Gastrocnemius medialis (tissue), 4 donors: Measurements from ENCODE around the gene MAMDC4. TPM values are rescaled to one million over a fixed set of nuclear protein-coding genes. Genes with fewer than 3 reads are reported as not detected.

Source experiments
- ATAC-seq, 2 donors: fragments of 150-250 bp; one replicate each; pipeline ENCODE4 v1.9.1; 2016
- DNase-seq, 2 donors: peaks; one replicate each; pipeline ENCODE4 v3.0.0-alpha.2; 2019
- H3K27ac ChIP-seq, 4 donors: fragments of 200-600 bp; sonication (generic); 1 replicate in 1 of 4; 2 replicates in 3 of 4; pipeline ENCODE4 v1.5.1; 2016 to 2018; ENCODE audit warnings: mild to moderate bottlenecking in 2 of 4, moderate library complexity in 1 of 4
- H3K27me3 ChIP-seq, 3 donors: fragments of 200-600 bp; sonication (generic) in 2 of 3; 1 replicate in 1 of 3; 2 replicates in 2 of 3; pipeline versions ENCODE4 v1.5.1 to v1.6.0; 2016 to 2019; ENCODE audit warnings: mild to moderate bottlenecking in 1 of 3, moderate library complexity in 1 of 3
- H3K36me3 ChIP-seq, 2 donors: fragments of 200-600 bp; sonication (generic) in 1 of 2; one replicate each; pipeline ENCODE4 v1.5.1; 2017 to 2018
- H3K4me1 ChIP-seq, 2 donors: fragments of 200-600 bp; sonication (generic) in 1 of 2; one replicate each; pipeline ENCODE4 v1.5.1; 2016 to 2017; ENCODE audit warnings: mild to moderate bottlenecking in 2 of 2
- H3K4me3 ChIP-seq, 4 donors: fragments of 200-600 bp; sonication (generic) in 3 of 4; 1 replicate in 1 of 4; 2 replicates in 3 of 4; pipeline ENCODE4 v1.5.1; 2016 to 2019; ENCODE audit warnings: mild to moderate bottlenecking in 2 of 4
- H3K9me3 ChIP-seq, 3 donors: fragments of 200-600 bp; sonication (generic) in 2 of 3; 1 replicate in 1 of 3; 2 replicates in 2 of 3; pipeline ENCODE4 v1.5.1; 2016 to 2019
- POLR2A ChIP-seq, 2 donors: fragments of 450-650 bp; IDR thresholded peaks; one replicate each; pipeline ENCODE4 v1.6.1; 2017; ENCODE audit warnings: antibody characterized with exemption in 2 of 2, mild to moderate bottlenecking in 2 of 2, moderate library complexity in 2 of 2
- in situ Hi-C, 4 donors: fragments of 200-750 bp; cut with MboI; loops; one replicate each; pipeline versions ENCODE4 v1.15.0 to v1.8.0; 2017; ENCODE audit warnings: low sequenced_read_pairs in 4 of 4
- intact Hi-C: fragments of 100-400 bp; cut with DNase I; formaldehyde crosslinking; loops from one replicate; pipeline ENCODE4 v1.15.1; 2023; ENCODE audit warnings: low total_unique reads
- total RNA-seq, 4 donors: library from RNA; depleted of rRNA; stranded (reverse); fragments of >200 nt; gene quantifications; one replicate each; pipeline versions ENCODE4 v1.1.0 to v1.2.3, GENCODE V29; 2016
- TF ChIP-seq, protein P1 (sequence below), 5 experiments: fragments of 450-650 bp in 3 of 5; fragments of 200-600 bp in 2 of 5; sonication (generic) in 2 of 5; IDR thresholded peaks in 4 of 5; conservative IDR thresholded peaks in 1 of 5; 1 replicate in 4 of 5; 2 replicates in 1 of 5; pipeline ENCODE4 v1.5.1; 2016 to 2019; ENCODE audit warnings: antibody characterized with exemption in 5 of 5, mild to moderate bottlenecking in 3 of 5, moderate library complexity in 3 of 5

MAMDC4 gene
- total RNA-seq, 4 donors from 2014 or later: 0.95 to 2.3 (median 1.7) TPM

DNA sequence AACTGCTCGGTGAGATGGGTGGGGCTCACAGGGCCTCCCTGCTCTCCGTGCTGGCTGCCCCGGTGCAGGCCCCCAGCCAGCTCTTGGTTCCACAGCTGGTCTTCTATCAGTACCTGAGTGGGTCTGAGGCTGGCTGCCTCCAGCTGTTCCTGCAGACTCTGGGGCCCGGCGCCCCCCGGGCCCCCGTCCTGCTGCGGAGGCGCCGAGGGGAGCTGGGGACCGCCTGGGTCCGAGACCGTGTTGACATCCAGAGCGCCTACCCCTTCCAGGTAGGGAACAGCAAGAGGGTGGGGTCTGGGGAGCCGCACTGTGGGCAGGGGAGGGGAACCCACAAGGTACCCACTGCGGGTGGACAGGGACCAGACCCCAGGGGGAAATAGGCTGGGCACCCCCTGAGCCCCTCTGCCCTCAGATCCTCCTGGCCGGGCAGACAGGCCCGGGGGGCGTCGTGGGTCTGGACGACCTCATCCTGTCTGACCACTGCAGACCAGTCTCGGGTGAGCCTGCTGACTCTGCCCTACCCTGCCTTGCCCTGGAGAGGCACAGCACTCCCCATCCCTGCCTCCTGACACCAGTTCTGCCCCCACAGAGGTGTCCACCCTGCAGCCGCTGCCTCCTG lies 2.8 kb downstream of the MAMDC4 start:
- in situ Hi-C loops (no loop called here), intact Hi-C loops (loop anchor here (1.0 to 2.0 kb wide), 2 partner anchors 18 to 20 kb away; no protein-coding TSS in a partner anchor)
- H3K36me3 ChIP-seq: peaks cover 0 to 12% of the 10 kb centered on the region in 2 donors
- DNase-seq: peak in 1 of 2 donors; percentile 12
- no peak overlapping the region for H3K27ac ChIP-seq
- no peaks in the 10 kb centered on the region for H3K27me3 ChIP-seq
- H3K4me3 ChIP-seq: no peak overlapping the region
- peaks cover 22 to 34% of the 10 kb centered on the region in 2 donors for H3K4me1 ChIP-seq
- no peaks in the 10 kb centered on the region for H3K9me3 ChIP-seq
- ATAC-seq: no peak
- no peak for TF ChIP-seq POLR2A (IDR thresholded peaks at IDR 0.05)
- TF ChIP-seq, protein P1, sequence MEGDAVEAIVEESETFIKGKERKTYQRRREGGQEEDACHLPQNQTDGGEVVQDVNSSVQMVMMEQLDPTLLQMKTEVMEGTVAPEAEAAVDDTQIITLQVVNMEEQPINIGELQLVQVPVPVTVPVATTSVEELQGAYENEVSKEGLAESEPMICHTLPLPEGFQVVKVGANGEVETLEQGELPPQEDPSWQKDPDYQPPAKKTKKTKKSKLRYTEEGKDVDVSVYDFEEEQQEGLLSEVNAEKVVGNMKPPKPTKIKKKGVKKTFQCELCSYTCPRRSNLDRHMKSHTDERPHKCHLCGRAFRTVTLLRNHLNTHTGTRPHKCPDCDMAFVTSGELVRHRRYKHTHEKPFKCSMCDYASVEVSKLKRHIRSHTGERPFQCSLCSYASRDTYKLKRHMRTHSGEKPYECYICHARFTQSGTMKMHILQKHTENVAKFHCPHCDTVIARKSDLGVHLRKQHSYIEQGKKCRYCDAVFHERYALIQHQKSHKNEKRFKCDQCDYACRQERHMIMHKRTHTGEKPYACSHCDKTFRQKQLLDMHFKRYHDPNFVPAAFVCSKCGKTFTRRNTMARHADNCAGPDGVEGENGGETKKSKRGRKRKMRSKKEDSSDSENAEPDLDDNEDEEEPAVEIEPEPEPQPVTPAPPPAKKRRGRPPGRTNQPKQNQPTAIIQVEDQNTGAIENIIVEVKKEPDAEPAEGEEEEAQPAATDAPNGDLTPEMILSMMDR (IDR thresholded peaks at IDR 0.05 in 4 of 5, conservative IDR thresholded peaks at IDR 0.05 in 1 of 5): no peak

DNA sequence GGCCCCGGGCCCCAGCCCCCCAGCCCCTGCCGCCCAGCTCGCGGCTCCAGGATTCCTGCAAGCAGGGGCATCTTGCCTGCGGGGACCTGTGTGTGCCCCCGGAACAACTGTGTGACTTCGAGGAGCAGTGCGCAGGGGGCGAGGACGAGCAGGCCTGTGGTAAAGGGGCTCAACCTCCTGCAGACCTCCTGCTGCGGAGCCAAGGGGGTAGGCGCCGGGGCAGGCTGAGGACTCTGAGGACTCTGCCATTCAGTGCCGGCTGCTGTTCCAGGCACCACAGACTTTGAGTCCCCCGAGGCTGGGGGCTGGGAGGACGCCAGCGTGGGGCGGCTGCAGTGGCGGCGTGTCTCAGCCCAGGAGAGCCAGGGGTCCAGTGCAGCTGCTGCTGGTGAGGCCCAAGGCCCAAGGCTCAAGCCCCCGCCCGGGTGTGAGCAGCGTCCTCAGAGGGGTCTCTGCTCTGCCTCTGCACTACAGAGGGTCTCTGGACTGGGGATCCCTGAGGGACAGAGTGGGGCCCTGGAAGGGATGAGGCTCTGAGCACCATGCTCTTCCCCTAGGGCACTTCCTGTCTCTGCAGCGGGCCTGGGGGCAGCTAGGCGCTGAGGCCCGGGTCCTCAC lies 3.4 kb downstream of the MAMDC4 start:
- no peak for DNase-seq
- Histone ChIP-seq H3K4me1 (peaks cover 16 to 28% of the 10 kb centered on the region in 2 donors), H3K4me3 (no peak overlapping the region), H3K27me3 (no peaks in the 10 kb centered on the region), H3K9me3 (no peaks in the 10 kb centered on the region), H3K27ac (no peak overlapping the region), H3K36me3 (peaks cover 0 to 11% of the 10 kb centered on the region in 2 donors)
- in situ Hi-C loops (no loop called here), intact Hi-C loops (loop anchor here (2.0 kb wide), 1 partner anchor 17 kb away; no protein-coding TSS in a partner anchor)
- TF ChIP-seq POLR2A (IDR thresholded peaks at IDR 0.05): no peak
- TF ChIP-seq, protein P1 (IDR thresholded peaks at IDR 0.05 in 4 of 5, conservative IDR thresholded peaks at IDR 0.05 in 1 of 5): no peak
- no peak for ATAC-seq

DNA sequence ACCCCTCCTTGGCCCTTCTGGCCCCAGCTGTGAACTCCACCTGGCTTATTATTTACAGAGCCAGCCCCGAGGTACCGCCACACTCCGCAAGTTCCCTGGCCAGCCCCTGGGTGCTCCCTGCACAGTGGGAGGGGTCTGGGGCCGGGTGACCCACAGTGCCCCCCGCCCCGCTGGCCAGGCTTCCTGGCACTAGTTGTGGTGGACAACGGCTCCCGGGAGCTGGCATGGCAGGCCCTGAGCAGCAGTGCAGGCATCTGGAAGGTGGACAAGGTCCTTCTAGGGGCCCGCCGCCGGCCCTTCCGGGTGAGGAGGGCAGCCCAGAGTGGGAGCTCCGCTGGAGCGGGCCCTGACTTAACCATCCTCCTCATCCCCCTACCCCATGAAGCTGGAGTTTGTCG lies 3.9 kb downstream of the MAMDC4 start:
- Histone ChIP-seq H3K27me3 (no peaks in the 10 kb centered on the region), H3K27ac (no peak overlapping the region), H3K36me3 (peaks cover 0 to 9% of the 10 kb centered on the region in 2 donors), H3K4me3 (no peak overlapping the region), H3K9me3 (no peaks in the 10 kb centered on the region), H3K4me1 (peaks cover 12 to 23% of the 10 kb centered on the region in 2 donors)
- DNase-seq (no peak), ATAC-seq (no peak)
- intact Hi-C loops (no loop called here), in situ Hi-C loops (no loop called here)
- TF ChIP-seq, protein P1 (IDR thresholded peaks at IDR 0.05 in 4 of 5, conservative IDR thresholded peaks at IDR 0.05 in 1 of 5): no peak
- no peak for TF ChIP-seq POLR2A (IDR thresholded peaks at IDR 0.05)

DNA sequence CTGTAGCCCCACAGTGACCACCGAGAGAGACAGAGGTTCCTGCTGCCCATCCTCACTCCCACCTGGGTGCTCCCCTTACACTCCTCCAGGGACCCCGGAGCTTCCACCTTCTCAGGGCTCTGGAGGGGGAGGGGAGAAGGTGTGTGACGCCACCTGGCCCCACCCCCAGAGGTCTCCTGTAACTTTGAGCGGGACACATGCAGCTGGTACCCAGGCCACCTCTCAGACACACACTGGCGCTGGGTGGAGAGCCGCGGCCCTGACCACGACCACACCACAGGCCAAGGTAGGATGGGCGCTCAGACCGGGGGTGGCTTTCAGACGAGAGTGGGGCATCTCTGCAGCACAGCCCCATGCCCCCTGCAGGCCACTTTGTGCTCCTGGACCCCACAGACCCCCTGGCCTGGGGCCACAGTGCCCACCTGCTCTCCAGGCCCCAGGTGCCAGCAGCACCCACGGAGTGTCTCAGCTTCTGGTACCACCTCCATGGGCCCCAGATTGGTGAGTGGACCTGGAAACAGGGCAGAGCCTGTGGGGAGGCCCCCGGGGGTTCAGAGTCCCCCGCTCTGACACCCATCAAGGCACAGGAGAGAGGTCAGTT lies 4.5 kb downstream of the MAMDC4 start:
- no peaks in the 10 kb centered on the region for H3K27me3 ChIP-seq
- ATAC-seq: no peak
- intact Hi-C loops (no loop called here), in situ Hi-C loops (no loop called here)
- DNase-seq: no peak
- H3K27ac ChIP-seq: no peak overlapping the region
- H3K4me1 ChIP-seq: peaks cover 7 to 17% of the 10 kb centered on the region in 2 donors
- no peak for TF ChIP-seq POLR2A (IDR thresholded peaks at IDR 0.05)
- TF ChIP-seq, protein P1 (IDR thresholded peaks at IDR 0.05 in 4 of 5, conservative IDR thresholded peaks at IDR 0.05 in 1 of 5): no peak
- no peak overlapping the region for H3K4me3 ChIP-seq
- no peaks in the 10 kb centered on the region for H3K9me3 ChIP-seq
- peaks cover 0 to 4% of the 10 kb centered on the region in 2 donors for H3K36me3 ChIP-seq
